HEK293 (cell line): ENCODE measurements around the gene SLC35F3.

Experiments used
- GFI1B ChIP-seq: fragments of 450-650 bp; formaldehyde crosslinking; IDR thresholded peaks from 2 replicates; pipeline ENCODE4 v1.5.1; 2016; ENCODE audit warnings: missing biosample characterization, missing genetic modification characterization
- GLI4 ChIP-seq: fragments of 450-650 bp; formaldehyde crosslinking; IDR thresholded peaks from 2 replicates; pipeline ENCODE4 v1.5.1; 2016; ENCODE audit warnings: missing biosample characterization, missing genetic modification characterization
- OSR2 ChIP-seq: fragments of 450-650 bp; formaldehyde crosslinking; IDR thresholded peaks from 2 replicates; pipeline ENCODE4 v1.5.1; 2016; ENCODE audit warnings: missing biosample characterization, missing genetic modification characterization
- PRDM1 ChIP-seq: fragments of 450-650 bp; formaldehyde crosslinking; IDR thresholded peaks from 2 replicates; pipeline ENCODE4; 2016; ENCODE audit warnings: missing biosample characterization, missing genetic modification characterization
- PRDM2 ChIP-seq: fragments of 450-650 bp; formaldehyde crosslinking; IDR thresholded peaks from 2 replicates; pipeline ENCODE4 v1.5.1; 2016; ENCODE audit warnings: missing biosample characterization, missing genetic modification characterization, borderline replicate concordance
- SALL2 ChIP-seq: fragments of 450-650 bp; formaldehyde crosslinking; IDR thresholded peaks from 2 replicates; pipeline ENCODE4 v1.5.0; 2017; ENCODE audit warnings: missing biosample characterization, mild to moderate bottlenecking, missing genetic modification characterization, borderline replicate concordance
- SCRT2 ChIP-seq: fragments of 450-650 bp; formaldehyde crosslinking; IDR thresholded peaks from 2 replicates; pipeline ENCODE4 v1.5.1; 2016; ENCODE audit warnings: missing biosample characterization, missing genetic modification characterization
- ZFP41 ChIP-seq: fragments of 450-650 bp; formaldehyde crosslinking; IDR thresholded peaks from 2 replicates; pipeline ENCODE4 v1.5.1; 2016; ENCODE audit warnings: missing biosample characterization, missing genetic modification characterization, borderline replicate concordance
- ZNF138 ChIP-seq: fragments of 450-650 bp; formaldehyde crosslinking; IDR thresholded peaks from 2 replicates; pipeline ENCODE4 v1.5.1; 2016; ENCODE audit warnings: missing biosample characterization, missing genetic modification characterization, borderline replicate concordance
- ZNF148 ChIP-seq: fragments of 450-650 bp; formaldehyde crosslinking; IDR thresholded peaks from 2 replicates; pipeline ENCODE4 v1.5.0; 2017; ENCODE audit warnings: missing biosample characterization, missing genetic modification characterization, borderline replicate concordance
- ZNF16 ChIP-seq: fragments of 450-650 bp; formaldehyde crosslinking; IDR thresholded peaks from 2 replicates; pipeline ENCODE4 v1.5.1; 2016; ENCODE audit warnings: low read depth, missing biosample characterization, missing genetic modification characterization
- ZNF169 ChIP-seq: fragments of 450-650 bp; formaldehyde crosslinking; IDR thresholded peaks from 2 replicates; pipeline ENCODE4 v1.5.1; 2016; ENCODE audit warnings: missing biosample characterization, missing genetic modification characterization
- ZNF248 ChIP-seq: fragments of 450-650 bp; formaldehyde crosslinking; IDR thresholded peaks from 2 replicates; pipeline ENCODE4 v1.5.1; 2017; ENCODE audit warnings: missing biosample characterization, missing genetic modification characterization
- ZNF324 ChIP-seq: fragments of 450-650 bp; formaldehyde crosslinking; IDR thresholded peaks from 2 replicates; pipeline ENCODE4 v1.5.1; 2016; ENCODE audit warnings: missing biosample characterization, missing genetic modification characterization
- ZNF394 ChIP-seq: fragments of 450-650 bp; formaldehyde crosslinking; IDR thresholded peaks from 2 replicates; pipeline ENCODE4 v1.5.1; 2016; ENCODE audit warnings: missing biosample characterization, missing genetic modification characterization, mild to moderate bottlenecking, moderate library complexity, borderline replicate concordance
- ZNF433 ChIP-seq: fragments of 450-650 bp; formaldehyde crosslinking; IDR thresholded peaks from 2 replicates; pipeline ENCODE4 v1.5.1; 2016; ENCODE audit warnings: missing biosample characterization, missing genetic modification characterization, low read depth
- ZNF530 ChIP-seq: fragments of 450-650 bp; formaldehyde crosslinking; IDR thresholded peaks from 2 replicates; pipeline ENCODE4 v1.5.1; 2016; ENCODE audit warnings: low read depth, missing biosample characterization, missing genetic modification characterization
- ZNF544 ChIP-seq: fragments of 450-650 bp; formaldehyde crosslinking; IDR thresholded peaks from 2 replicates; pipeline ENCODE4 v1.5.0; 2017; ENCODE audit warnings: missing biosample characterization, missing genetic modification characterization
- ZNF664 ChIP-seq: fragments of 450-650 bp; formaldehyde crosslinking; IDR thresholded peaks from 2 replicates; pipeline ENCODE4 v1.5.1; 2016; ENCODE audit warnings: missing biosample characterization, missing genetic modification characterization
- ZNF747 ChIP-seq: fragments of 450-650 bp; formaldehyde crosslinking; IDR thresholded peaks from 2 replicates; pipeline ENCODE4 v1.5.1; 2016; ENCODE audit warnings: missing biosample characterization, missing genetic modification characterization
- ZNF768 ChIP-seq: fragments of 450-650 bp; formaldehyde crosslinking; IDR thresholded peaks from 2 replicates; pipeline ENCODE4 v1.5.1; 2018; ENCODE audit warnings: missing biosample characterization, mild to moderate bottlenecking, missing genetic modification characterization
- ZNF777 ChIP-seq: fragments of 450-650 bp; formaldehyde crosslinking; IDR thresholded peaks from 2 replicates; pipeline ENCODE4 v1.5.1; 2017; ENCODE audit warnings: missing biosample characterization, missing genetic modification characterization, borderline replicate concordance
- ZNF792 ChIP-seq: fragments of 450-650 bp; formaldehyde crosslinking; IDR thresholded peaks from 2 replicates; pipeline ENCODE4 v1.5.1; 2016; ENCODE audit warnings: missing biosample characterization, missing genetic modification characterization
- TF ChIP-seq, protein P1 (sequence below): fragments of 450-650 bp; formaldehyde crosslinking; IDR thresholded peaks from 2 replicates; pipeline ENCODE4 v1.5.1; 2016; ENCODE audit warnings: missing biosample characterization, missing genetic modification characterization
- TF ChIP-seq, protein P2 (sequence below): fragments of 450-650 bp; formaldehyde crosslinking; conservative IDR thresholded peaks from 2 replicates; pipeline ENCODE4 v1.5.1; 2016; ENCODE audit warnings: low read depth, missing biosample characterization, missing genetic modification characterization

Gene SLC35F3

GRCh38 chr1:234164098-234164709 is 259.7 kb downstream of the SLC35F3 start (continued):
- TF ChIP-seq SALL2, result no peak
- TF ChIP-seq, protein P1, sequence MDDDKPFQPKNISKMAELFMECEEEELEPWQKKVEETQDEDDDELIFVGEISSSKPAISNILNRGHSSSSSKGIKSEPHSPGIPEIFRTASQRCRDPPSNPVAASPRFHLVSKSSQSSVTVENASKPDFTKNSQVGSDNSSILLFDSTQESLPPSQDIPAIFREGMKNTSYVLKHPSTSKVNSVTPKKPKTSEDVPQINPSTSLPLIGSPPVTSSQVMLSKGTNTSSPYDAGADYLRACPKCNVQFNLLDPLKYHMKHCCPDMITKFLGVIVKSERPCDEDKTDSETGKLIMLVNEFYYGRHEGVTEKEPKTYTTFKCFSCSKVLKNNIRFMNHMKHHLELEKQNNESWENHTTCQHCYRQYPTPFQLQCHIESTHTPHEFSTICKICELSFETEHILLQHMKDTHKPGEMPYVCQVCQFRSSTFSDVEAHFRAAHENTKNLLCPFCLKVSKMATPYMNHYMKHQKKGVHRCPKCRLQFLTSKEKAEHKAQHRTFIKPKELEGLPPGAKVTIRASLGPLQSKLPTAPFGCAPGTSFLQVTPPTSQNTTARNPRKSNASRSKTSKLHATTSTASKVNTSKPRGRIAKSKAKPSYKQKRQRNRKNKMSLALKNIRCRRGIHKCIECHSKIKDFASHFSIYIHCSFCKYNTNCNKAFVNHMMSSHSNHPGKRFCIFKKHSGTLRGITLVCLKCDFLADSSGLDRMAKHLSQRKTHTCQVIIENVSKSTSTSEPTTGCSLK (tag by site-specific recombination), result no peak
- TF ChIP-seq, protein P2, sequence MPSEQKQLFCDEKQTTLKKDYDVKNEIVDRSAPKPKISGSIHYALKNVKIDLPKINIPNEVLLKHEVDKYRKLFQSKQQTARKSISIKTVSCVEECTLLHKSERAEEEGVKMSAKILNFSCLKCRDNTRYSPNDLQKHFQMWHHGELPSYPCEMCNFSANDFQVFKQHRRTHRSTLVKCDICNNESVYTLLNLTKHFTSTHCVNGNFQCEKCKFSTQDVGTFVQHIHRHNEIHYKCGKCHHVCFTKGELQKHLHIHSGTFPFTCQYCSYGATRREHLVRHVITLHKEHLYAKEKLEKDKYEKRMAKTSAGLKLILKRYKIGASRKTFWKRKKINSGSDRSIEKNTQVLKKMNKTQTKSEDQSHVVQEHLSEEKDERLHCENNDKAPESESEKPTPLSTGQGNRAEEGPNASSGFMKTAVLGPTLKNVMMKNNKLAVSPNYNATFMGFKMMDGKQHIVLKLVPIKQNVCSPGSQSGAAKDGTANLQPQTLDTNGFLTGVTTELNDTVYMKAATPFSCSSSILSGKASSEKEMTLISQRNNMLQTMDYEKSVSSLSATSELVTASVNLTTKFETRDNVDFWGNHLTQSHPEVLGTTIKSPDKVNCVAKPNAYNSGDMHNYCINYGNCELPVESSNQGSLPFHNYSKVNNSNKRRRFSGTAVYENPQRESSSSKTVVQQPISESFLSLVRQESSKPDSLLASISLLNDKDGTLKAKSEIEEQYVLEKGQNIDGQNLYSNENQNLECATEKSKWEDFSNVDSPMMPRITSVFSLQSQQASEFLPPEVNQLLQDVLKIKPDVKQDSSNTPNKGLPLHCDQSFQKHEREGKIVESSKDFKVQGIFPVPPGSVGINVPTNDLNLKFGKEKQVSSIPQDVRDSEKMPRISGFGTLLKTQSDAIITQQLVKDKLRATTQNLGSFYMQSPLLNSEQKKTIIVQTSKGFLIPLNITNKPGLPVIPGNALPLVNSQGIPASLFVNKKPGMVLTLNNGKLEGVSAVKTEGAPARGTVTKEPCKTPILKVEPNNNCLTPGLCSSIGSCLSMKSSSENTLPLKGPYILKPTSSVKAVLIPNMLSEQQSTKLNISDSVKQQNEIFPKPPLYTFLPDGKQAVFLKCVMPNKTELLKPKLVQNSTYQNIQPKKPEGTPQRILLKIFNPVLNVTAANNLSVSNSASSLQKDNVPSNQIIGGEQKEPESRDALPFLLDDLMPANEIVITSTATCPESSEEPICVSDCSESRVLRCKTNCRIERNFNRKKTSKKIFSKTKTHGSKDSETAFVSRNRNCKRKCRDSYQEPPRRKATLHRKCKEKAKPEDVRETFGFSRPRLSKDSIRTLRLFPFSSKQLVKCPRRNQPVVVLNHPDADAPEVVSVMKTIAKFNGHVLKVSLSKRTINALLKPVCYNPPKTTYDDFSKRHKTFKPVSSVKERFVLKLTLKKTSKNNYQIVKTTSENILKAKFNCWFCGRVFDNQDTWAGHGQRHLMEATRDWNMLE (tag by site-specific recombination), result no peak
- TF ChIP-seq ZNF792 (tag by site-specific recombination), result no peak
- TF ChIP-seq PRDM2 (tag by site-specific recombination), result no peak
- no peak for TF ChIP-seq ZNF148 (tag by site-specific recombination)
- TF ChIP-seq PRDM1 (tag by site-specific recombination), result peak; percentile 79
- TF ChIP-seq ZNF544 (tag by site-specific recombination), result 0 out of 2 replicates have a peak, but pooled peaks have one; percentile 12
- no peak for TF ChIP-seq GFI1B
- TF ChIP-seq ZNF169 (tag by site-specific recombination), result peak; percentile 70; the same call in 1 of the 2 replicates
- TF ChIP-seq ZNF664 (tag by site-specific recombination), result no peak
- no peak for TF ChIP-seq ZNF394
- TF ChIP-seq ZNF138 (tag by site-specific recombination), result no peak
- TF ChIP-seq ZNF777 (tag by site-specific recombination), result no peak
- no peak for TF ChIP-seq ZNF747 (tag by site-specific recombination)
- TF ChIP-seq ZNF768 (tag by site-specific recombination), result no peak
- 0 out of 2 replicates have a peak, but pooled peaks have one; percentile 37 for TF ChIP-seq ZNF248 (tag by site-specific recombination)
- no peak for TF ChIP-seq ZNF324 (tag by site-specific recombination)
- no peak for TF ChIP-seq OSR2
- no peak for TF ChIP-seq GLI4 (tag by site-specific recombination)
- TF ChIP-seq ZNF530 (tag by site-specific recombination), result no peak
- no peak for TF ChIP-seq ZNF433 (tag by site-specific recombination)
- no peak for TF ChIP-seq SCRT2 (tag by site-specific recombination)
- no peak for TF ChIP-seq ZFP41
- no peak for TF ChIP-seq ZNF16 (tag by site-specific recombination)
